ENCODE results near the gene SERHL2.
"Not testable (repeated sequence)": the region's sequence is repeated elsewhere in the genome, so short reads cannot be mapped to it uniquely, and the experiment has no call there.

Gene SERHL2

GRCh38 chr22:42574468-42574867 is 20.7 kb downstream of the SERHL2 start:
- H3K36me3 Mint-ChIP-seq (ENCODE audit: low read depth): peaks cover 84% of the 10 kb centered on the region
- H3K4me1 Mint-ChIP-seq (ENCODE audit: low read depth); H3K27me3 Mint-ChIP-seq; intact Hi-C loops (cut with micrococcal nuclease); H3K9me3 Mint-ChIP-seq; H3K4me3 Mint-ChIP-seq; H3K27ac Mint-ChIP-seq: not testable (repeated sequence)

DNA sequence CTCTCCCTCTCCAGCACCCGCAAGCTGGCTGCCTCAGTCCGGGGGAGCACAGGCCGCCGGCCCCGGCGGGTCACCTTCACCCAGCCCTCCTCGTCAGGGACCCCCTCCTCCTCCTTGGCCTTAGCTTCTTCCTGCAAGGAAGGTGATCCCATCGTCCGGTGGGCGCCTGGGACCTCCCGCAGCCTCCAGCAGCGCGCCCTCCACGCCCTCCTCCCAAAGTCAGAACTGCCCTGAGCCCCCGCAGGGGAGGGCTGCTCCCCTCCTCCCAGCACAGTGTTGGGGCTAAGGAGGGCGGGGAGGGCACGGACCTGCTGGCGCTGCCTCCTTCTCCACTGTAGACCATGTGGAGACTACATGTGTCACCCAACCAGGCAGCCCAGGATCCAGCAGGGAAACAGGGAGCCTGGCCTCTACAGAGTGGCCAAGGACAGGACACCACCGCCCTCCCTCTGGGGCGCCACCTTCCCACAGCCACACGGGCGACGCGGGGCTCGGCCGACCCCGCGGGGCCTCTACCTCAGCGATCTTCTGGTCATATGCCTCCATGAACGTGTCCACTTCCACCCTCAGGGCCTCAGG is 22.3 kb downstream of the SERHL2 start:
- H3K36me3 Mint-ChIP-seq (ENCODE audit: low read depth): peaks cover 71% of the 10 kb centered on the region
- H3K27ac Mint-ChIP-seq; H3K4me1 Mint-ChIP-seq (ENCODE audit: low read depth); H3K4me3 Mint-ChIP-seq; H3K9me3 Mint-ChIP-seq; H3K27me3 Mint-ChIP-seq; intact Hi-C loops (cut with micrococcal nuclease): not testable (repeated sequence)

- Mint-ChIP-seq H3K4me1 (ENCODE audit: low read depth) (peaks cover 13% of the 10 kb centered on the region), H3K36me3 (ENCODE audit: low read depth) (peaks cover 70% of the 10 kb centered on the region)
- H3K4me3 Mint-ChIP-seq; intact Hi-C loops (cut with micrococcal nuclease); H3K9me3 Mint-ChIP-seq; H3K27ac Mint-ChIP-seq; H3K27me3 Mint-ChIP-seq: not testable (repeated sequence)
Measured at GRCh38 chr22:42577141-42577540, 23.4 kb downstream of the SERHL2 start.

DNA sequence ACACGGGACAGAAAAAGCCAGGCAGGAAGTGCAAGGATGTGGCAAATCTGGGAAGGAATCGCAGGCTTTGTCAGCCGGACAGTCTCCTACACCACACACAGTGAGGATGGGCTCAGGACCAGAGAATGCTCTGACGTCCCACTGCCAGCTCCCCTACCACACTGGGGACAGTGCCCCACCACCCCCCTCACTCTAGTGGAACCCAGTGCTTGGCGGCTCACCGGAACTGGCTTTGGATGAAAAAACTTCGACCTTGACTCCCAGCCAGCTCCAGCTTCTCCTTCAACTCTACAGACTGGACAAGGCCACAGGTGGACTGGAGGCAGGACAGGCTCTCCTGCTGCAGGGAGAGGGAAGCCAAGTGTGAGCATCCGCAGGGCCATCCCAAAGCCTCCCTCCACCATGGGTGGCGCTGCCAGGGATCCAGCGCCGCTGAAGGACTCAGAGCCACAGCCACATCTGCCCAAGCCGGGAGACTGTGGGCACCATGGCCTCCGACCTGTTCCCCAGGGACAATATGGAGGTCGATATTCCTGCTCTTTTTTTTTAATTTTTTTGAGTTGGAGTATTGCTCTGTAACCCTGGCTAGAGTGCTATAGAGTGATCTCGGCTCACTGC is 24.0 kb downstream of the SERHL2 start:
- no peak overlapping the region for H3K4me3 Mint-ChIP-seq
- H3K27me3 Mint-ChIP-seq: no peaks in the 10 kb centered on the region
- H3K9me3 Mint-ChIP-seq: no peaks in the 10 kb centered on the region
- H3K4me1 Mint-ChIP-seq (ENCODE audit: low read depth): peaks cover 16% of the 10 kb centered on the region
- H3K36me3 Mint-ChIP-seq (ENCODE audit: low read depth): peaks cover 66% of the 10 kb centered on the region
- intact Hi-C loops (cut with micrococcal nuclease): no loop called here
- no peak overlapping the region for H3K27ac Mint-ChIP-seq

DNA sequence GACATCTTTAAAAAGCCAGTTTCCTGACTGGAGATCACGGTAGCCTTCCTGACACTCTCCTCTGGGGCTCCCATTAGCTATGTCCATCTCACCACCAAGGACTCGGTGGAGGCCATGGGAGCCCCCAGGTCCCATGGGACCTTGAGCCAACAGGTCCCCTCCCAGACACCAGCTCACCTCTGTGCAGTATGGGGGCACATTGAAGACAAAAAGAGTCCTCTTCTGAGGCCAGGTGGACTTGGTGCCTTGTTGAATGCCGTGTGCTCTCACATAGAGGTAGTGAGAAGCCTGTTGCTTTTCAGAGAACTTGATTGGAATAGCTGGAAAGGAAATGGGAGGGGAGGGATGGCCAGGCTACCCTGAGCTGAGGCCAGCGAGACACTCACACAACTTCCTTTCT is 26.3 kb downstream of the SERHL2 start:
- intact Hi-C loops (cut with micrococcal nuclease); H3K4me3 Mint-ChIP-seq; H3K9me3 Mint-ChIP-seq; H3K27ac Mint-ChIP-seq; H3K27me3 Mint-ChIP-seq: not testable (repeated sequence)
- Mint-ChIP-seq H3K36me3 (ENCODE audit: low read depth) (peaks cover 66% of the 10 kb centered on the region), H3K4me1 (ENCODE audit: low read depth) (peaks cover 22% of the 10 kb centered on the region)

DNA sequence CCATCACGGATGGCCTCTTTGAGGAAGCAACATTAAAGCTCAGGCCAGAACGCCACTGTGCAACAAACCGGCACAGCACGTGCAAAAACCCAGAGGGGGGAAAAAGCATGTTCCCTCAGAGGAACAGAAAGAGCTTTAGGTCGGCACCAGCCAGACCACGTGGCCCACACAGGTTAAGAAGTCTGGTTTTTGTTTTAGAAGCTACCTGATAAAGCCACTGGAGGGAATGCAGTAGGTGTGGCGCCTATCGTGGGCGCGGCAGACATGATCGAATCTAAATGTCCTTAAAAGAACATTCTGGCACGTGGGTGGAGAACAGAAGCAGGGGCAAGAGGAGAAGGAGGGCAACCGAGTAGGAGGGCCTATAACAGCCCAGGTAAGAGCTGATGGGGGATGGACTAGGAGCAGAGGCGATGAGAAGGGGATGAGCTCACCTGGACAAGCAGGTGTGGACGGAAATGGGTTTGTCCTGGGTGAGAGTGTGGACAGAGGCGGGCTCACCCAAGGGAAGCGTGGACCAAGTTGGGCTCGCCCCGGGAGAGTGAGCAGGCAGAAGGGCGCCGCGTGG is 27.5 kb downstream of the SERHL2 start:
- H3K36me3 Mint-ChIP-seq (ENCODE audit: low read depth): peaks cover 70% of the 10 kb centered on the region
- intact Hi-C loops (cut with micrococcal nuclease); H3K9me3 Mint-ChIP-seq; H3K27me3 Mint-ChIP-seq: not testable (repeated sequence)
- H3K27ac Mint-ChIP-seq: peak overlapping the region; percentile 81
- peak overlapping the region; percentile 96 for H3K4me3 Mint-ChIP-seq
- H3K4me1 Mint-ChIP-seq (ENCODE audit: low read depth): peaks cover 34% of the 10 kb centered on the region

- peaks cover 73% of the 10 kb centered on the region for H3K36me3 Mint-ChIP-seq (ENCODE audit: low read depth)
- H3K27ac Mint-ChIP-seq: peak overlapping the region; percentile 81
- no peaks in the 10 kb centered on the region for H3K27me3 Mint-ChIP-seq
- H3K4me3 Mint-ChIP-seq: peak overlapping the region; percentile 96
- H3K4me1 Mint-ChIP-seq (ENCODE audit: low read depth): peaks cover 42% of the 10 kb centered on the region
- H3K9me3 Mint-ChIP-seq: no peaks in the 10 kb centered on the region
- intact Hi-C loops (cut with micrococcal nuclease): no loop called here
Measured at GRCh38 chr22:42581762-42582716, 28.3 kb downstream of the SERHL2 start.

DNA sequence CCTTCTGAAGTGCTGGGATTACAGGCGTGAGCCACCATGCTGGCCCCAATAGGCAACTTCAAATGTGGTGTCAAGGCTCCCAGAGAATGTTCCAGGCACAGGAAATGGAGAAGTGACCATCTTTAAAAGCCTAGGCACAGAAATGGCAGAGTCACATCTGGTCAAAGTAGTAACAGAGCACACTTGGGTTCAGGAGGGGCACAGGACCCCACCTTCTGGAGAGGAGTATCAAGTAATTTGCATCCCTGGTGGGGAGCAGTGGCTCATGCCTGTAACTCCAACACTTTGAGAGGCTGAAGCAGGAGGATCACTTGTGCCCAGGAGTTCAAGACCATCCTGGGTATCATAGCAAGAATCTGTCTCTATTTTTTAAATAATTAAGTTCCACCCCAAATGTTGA is 29.2 kb downstream of the SERHL2 start:
- Mint-ChIP-seq H3K27ac (no peak overlapping the region), H3K36me3 (ENCODE audit: low read depth) (peaks cover 73% of the 10 kb centered on the region), H3K9me3 (no peaks in the 10 kb centered on the region), H3K4me1 (ENCODE audit: low read depth) (peaks cover 51% of the 10 kb centered on the region), H3K27me3 (no peaks in the 10 kb centered on the region), H3K4me3 (no peak overlapping the region)
- intact Hi-C loops (cut with micrococcal nuclease): no loop called here

DNA sequence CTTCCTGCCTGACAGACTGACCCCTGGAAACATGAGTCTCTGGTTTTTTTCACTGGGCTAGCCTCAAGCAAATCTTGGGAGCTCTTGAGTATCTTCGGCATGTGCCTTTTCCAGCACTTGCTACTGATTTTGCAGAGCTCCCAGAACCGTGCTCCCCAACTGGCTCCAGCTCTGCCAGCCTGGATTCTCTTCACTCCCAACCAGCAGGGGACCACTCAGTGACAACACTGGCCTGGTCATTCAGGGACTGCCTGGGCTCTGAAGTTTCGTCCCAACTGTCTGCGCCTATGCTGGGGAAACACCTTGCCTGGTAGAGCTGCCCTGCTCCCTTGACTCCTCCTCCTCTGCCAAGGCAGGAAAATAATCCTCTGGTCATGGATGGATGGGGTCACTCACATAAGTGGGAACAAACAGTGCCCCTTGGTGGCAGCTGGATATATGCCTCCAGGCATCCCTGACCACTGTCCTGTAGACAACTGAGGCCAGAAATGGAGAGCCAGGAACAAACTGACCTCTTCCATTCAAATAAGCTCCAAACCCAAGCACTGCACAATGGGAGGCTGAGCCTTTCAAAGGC is 30.7 kb downstream of the SERHL2 start:
- Mint-ChIP-seq H3K9me3 (no peaks in the 10 kb centered on the region), H3K36me3 (ENCODE audit: low read depth) (peaks cover 77% of the 10 kb centered on the region), H3K27ac (peak overlapping the region; percentile 15), H3K4me1 (ENCODE audit: low read depth) (peaks cover 62% of the 10 kb centered on the region), H3K4me3 (no peak overlapping the region), H3K27me3 (no peaks in the 10 kb centered on the region)
- intact Hi-C loops (cut with micrococcal nuclease): no loop called here

DNA sequence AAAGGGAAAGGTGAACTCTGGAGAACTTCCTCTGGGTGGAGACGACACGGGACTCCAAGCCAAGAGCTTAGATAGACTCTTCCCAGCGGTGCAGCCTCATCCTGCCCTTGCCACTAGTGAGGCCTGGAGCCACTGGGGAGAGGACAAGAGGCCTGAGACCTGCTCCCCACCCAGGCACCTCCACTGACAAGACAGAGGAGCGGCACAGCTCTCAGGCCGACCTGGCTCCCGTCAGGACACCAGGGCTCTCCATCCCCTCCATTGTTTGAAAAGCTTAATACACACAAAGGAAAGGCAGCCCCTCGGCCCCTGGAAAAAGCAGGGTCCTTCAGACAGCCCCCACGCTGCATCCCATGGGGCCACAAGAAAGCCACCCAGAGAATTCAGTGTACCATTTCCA is 31.3 kb downstream of the SERHL2 start:
- H3K27ac Mint-ChIP-seq: peak overlapping the region; percentile 15
- no peaks in the 10 kb centered on the region for H3K9me3 Mint-ChIP-seq
- intact Hi-C loops (cut with micrococcal nuclease): no loop called here
- H3K4me3 Mint-ChIP-seq: no peak overlapping the region
- H3K27me3 Mint-ChIP-seq: no peaks in the 10 kb centered on the region
- peaks cover 69% of the 10 kb centered on the region for H3K4me1 Mint-ChIP-seq (ENCODE audit: low read depth)
- H3K36me3 Mint-ChIP-seq (ENCODE audit: low read depth): peaks cover 83% of the 10 kb centered on the region

DNA sequence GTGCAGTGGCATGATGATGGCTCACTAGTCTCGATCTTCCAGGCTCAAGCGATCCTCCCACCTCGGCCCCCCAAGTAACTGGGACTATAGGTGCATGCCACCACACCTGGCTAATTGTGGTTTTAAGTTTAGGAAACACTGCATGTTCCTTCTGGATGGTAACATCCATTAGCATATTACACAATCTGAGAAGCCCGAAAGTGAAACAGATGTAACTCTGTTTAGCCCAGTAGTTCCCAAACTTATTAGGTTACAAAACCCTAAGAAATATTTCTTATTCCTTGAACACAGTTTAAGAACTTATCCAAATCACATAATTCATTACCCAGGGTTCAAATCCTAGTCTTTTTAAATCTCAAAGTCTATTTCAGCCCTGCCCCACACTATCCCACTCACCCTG is 32.6 kb downstream of the SERHL2 start:
- Mint-ChIP-seq H3K4me1 (ENCODE audit: low read depth) (peaks cover 63% of the 10 kb centered on the region), H3K36me3 (ENCODE audit: low read depth) (peaks cover 90% of the 10 kb centered on the region), H3K4me3 (no peak overlapping the region), H3K27ac (peak overlapping the region; percentile 82), H3K9me3 (no peaks in the 10 kb centered on the region), H3K27me3 (no peaks in the 10 kb centered on the region)
- intact Hi-C loops (cut with micrococcal nuclease): no loop called here

GRCh38 chr22:42587588-42588175 is 33.9 kb downstream of the SERHL2 start:
- H3K36me3 Mint-ChIP-seq (ENCODE audit: low read depth): peaks cover 95% of the 10 kb centered on the region
- H3K27me3 Mint-ChIP-seq: no peaks in the 10 kb centered on the region
- H3K9me3 Mint-ChIP-seq: no peaks in the 10 kb centered on the region
- H3K4me3 Mint-ChIP-seq: peak overlapping the region; percentile 13
- peak overlapping the region; percentile 82 for H3K27ac Mint-ChIP-seq
- intact Hi-C loops (cut with micrococcal nuclease): no loop called here
- peaks cover 54% of the 10 kb centered on the region for H3K4me1 Mint-ChIP-seq (ENCODE audit: low read depth)

- Mint-ChIP-seq H3K27ac (no peak overlapping the region), H3K36me3 (ENCODE audit: low read depth) (peaks cover 95% of the 10 kb centered on the region)
Measured at GRCh38 chr22:42591987-42592386, 38.2 kb downstream of the SERHL2 start.

More at GRCh38 chr22:42591987-42592386, 38.2 kb downstream of the SERHL2 start:
- intact Hi-C loops (cut with micrococcal nuclease): no loop called here
- H3K27me3 Mint-ChIP-seq: no peaks in the 10 kb centered on the region
- no peak overlapping the region for H3K4me3 Mint-ChIP-seq
- H3K4me1 Mint-ChIP-seq (ENCODE audit: low read depth): peaks cover 31% of the 10 kb centered on the region
- H3K9me3 Mint-ChIP-seq: no peaks in the 10 kb centered on the region

Measured in dendritic cell treated with granulocyte-macrophage colony-stimulating factor and Interleukin-4, amounts not matched to agents 40 ng/mL and 50 ng/mL, for 4 days (primary cell).